Mesenchymal stem cell (in vitro differentiated cells and primary cell): ENCODE data around the gene DPH7.
"Not testable (repeated sequence)": the region's sequence is repeated elsewhere in the genome, so short reads cannot be mapped to it uniquely, and the experiment has no call there.

ENCODE experiments used
- DNase-seq: peaks from one replicate; pipeline ENCODE4 v3.0.0-alpha.2; 2013
- H2AFZ ChIP-seq: one replicate; pipeline ENCODE4 v1.6.1; 2013; ENCODE audit warnings: low read depth, mild to moderate bottlenecking, control low read depth, inconsistent platforms, low read length, moderate library complexity
- H2AK5ac ChIP-seq: 2 replicates; pipeline ENCODE4 v1.6.1; 2013; ENCODE audit warnings: low read length, moderate library complexity, mild to moderate bottlenecking, inconsistent platforms; ENCODE audit not compliant: severe bottlenecking
- H2BK120ac ChIP-seq: one replicate; pipeline ENCODE4 v1.6.1; 2013; ENCODE audit warnings: low read depth, mild to moderate bottlenecking, inconsistent platforms, low read length, moderate library complexity
- H2BK12ac ChIP-seq, 2 experiments: one replicate each; pipeline ENCODE4 v1.6.1; 2013; ENCODE audit warnings: inconsistent platforms in 2 of 2, low read length in 2 of 2, mild to moderate bottlenecking in 2 of 2, moderate library complexity in 2 of 2, control low read depth in 1 of 2
- H2BK15ac ChIP-seq: one replicate; pipeline ENCODE4 v1.6.1; 2013; ENCODE audit warnings: mild to moderate bottlenecking, low read depth, inconsistent platforms; ENCODE audit not compliant: poor library complexity, severe bottlenecking
- H2BK5ac ChIP-seq: 2 replicates; pipeline ENCODE4 v1.6.1; 2013; ENCODE audit warnings: low read depth, mild to moderate bottlenecking, low read length, control low read depth, inconsistent platforms; ENCODE audit not compliant: poor library complexity, severe bottlenecking
- H3K14ac ChIP-seq, 2 experiments: one replicate each; pipeline ENCODE4 v1.6.1; 2013; ENCODE audit warnings: inconsistent platforms in 2 of 2, low read length in 2 of 2, control low read depth in 1 of 2, mild to moderate bottlenecking in 1 of 2, moderate library complexity in 1 of 2
- H3K18ac ChIP-seq, 2 experiments: one replicate each; pipeline ENCODE4 v1.6.1; 2013; ENCODE audit warnings: inconsistent platforms in 2 of 2, low read length in 2 of 2, control low read depth in 1 of 2, low read depth in 1 of 2, mild to moderate bottlenecking in 1 of 2
- H3K23ac ChIP-seq, 2 experiments: one replicate each; pipeline ENCODE4 v1.6.1; 2013; ENCODE audit warnings: inconsistent platforms in 2 of 2, low read length in 2 of 2, mild to moderate bottlenecking in 2 of 2, moderate library complexity in 2 of 2, control low read depth in 1 of 2
- H3K27ac ChIP-seq: 2 replicates; pipeline ENCODE4 v1.5.1; 2013; ENCODE audit warnings: mild to moderate bottlenecking, moderate library complexity, low read length, control low read depth, inconsistent platforms; ENCODE audit not compliant: poor library complexity, severe bottlenecking
- H3K27me3 ChIP-seq, 2 experiments: 2 replicates each; pipeline versions ENCODE4 v1.6.1 to v1.7.0; 2013; ENCODE audit warnings: low read length in 2 of 2, mild to moderate bottlenecking in 2 of 2, moderate library complexity in 2 of 2, control low read depth in 1 of 2, inconsistent platforms in 1 of 2; ENCODE audit not compliant: control insufficient read depth in 1 of 2, insufficient read depth in 1 of 2
- H3K36me3 ChIP-seq, 2 experiments: 2 replicates each; pipeline versions ENCODE4 v1.6.1 to v1.7.0; 2013; ENCODE audit warnings: low read length in 2 of 2, control low read depth in 1 of 2, inconsistent platforms in 1 of 2, low read depth in 1 of 2, mild to moderate bottlenecking in 1 of 2; ENCODE audit not compliant: insufficient read depth in 2 of 2, control insufficient read depth in 1 of 2
- H3K4ac ChIP-seq, 2 experiments: one replicate each; pipeline ENCODE4 v1.6.1; 2013; ENCODE audit warnings: inconsistent platforms in 2 of 2, low read length in 2 of 2, mild to moderate bottlenecking in 2 of 2, moderate library complexity in 2 of 2, control low read depth in 1 of 2, low read depth in 1 of 2
- H3K4me1 ChIP-seq: 2 replicates; pipeline ENCODE4 v1.6.1; 2013; ENCODE audit warnings: low read depth, low read length, control low read depth; ENCODE audit not compliant: control insufficient read depth, insufficient read depth
- H3K4me2 ChIP-seq: 2 replicates; pipeline ENCODE4 v1.6.1; 2013; ENCODE audit warnings: low read length, mild to moderate bottlenecking, inconsistent platforms; ENCODE audit not compliant: poor library complexity, severe bottlenecking
- H3K4me3 ChIP-seq, 2 experiments: 2 replicates each; pipeline versions ENCODE4 v1.5.1 to v1.7.0; 2013; ENCODE audit warnings: low read length in 2 of 2, mild to moderate bottlenecking in 2 of 2, control low read depth in 1 of 2, low read depth in 1 of 2; ENCODE audit not compliant: insufficient read depth in 1 of 2
- H3K79me1 ChIP-seq: replicated peaks from 2 replicates; pipeline ENCODE4 v1.6.1; 2013; ENCODE audit warnings: mild to moderate bottlenecking, control low read depth, low read length, inconsistent platforms; ENCODE audit not compliant: poor library complexity, severe bottlenecking
- H3K9ac ChIP-seq: 2 replicates; pipeline ENCODE4 v1.7.0; 2013; ENCODE audit warnings: mild to moderate bottlenecking, low read length, moderate library complexity
- H3K9me3 ChIP-seq: 2 replicates; pipeline ENCODE4 v1.7.0; 2013; ENCODE audit warnings: mild to moderate bottlenecking, low read length; ENCODE audit not compliant: control insufficient read depth
- H4K8ac ChIP-seq: one replicate; pipeline ENCODE4 v1.6.1; 2013; ENCODE audit warnings: inconsistent platforms, mild to moderate bottlenecking, low read length, moderate library complexity
- H4K91ac ChIP-seq: one replicate; pipeline ENCODE4 v1.6.1; 2013; ENCODE audit warnings: mild to moderate bottlenecking, low read length, inconsistent platforms
- WGBS: methylation state at CpG from one replicate; pipeline ENCODE4 v1.1.7; 2013; ENCODE audit warnings: mixed read lengths; 5-methylcytosine and 5-hydroxymethylcytosine counted together

The DPH7 gene

DNA sequence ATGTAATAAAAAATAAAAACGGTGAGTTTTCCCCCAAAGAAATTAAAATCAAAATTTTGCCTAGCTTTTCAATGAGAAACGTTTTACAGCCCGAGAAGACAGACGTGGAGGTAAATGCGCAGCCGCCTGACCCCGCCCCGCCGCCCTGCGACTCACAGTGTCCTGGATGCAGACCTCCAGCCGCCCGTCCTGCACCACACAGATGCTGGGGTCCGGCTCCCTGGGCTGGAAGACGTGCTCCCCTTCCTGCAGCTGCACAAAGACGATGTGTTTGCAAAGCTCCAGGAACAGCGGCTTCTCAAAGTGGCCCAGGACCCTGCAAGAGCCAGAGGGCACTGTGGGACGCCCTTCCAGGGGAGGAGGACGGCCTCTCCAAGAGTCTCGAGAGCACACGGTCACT is 36.2 kb downstream of the DPH7 start:
- Histone ChIP-seq H3K4me3 (no peak overlapping the region), H3K79me1 (no peaks in the 10 kb centered on the region), H3K36me3 (peaks cover 0 to 37% of the 10 kb centered on the region in 2 experiments), H3K4ac (no peak overlapping the region), H2BK5ac (no peak overlapping the region), H3K23ac (no peak overlapping the region), H2AK5ac (no peak overlapping the region), H3K9me3 (no peaks in the 10 kb centered on the region), H3K9ac (no peak overlapping the region), H3K4me1 (no peaks in the 10 kb centered on the region), H3K4me2 (no peak overlapping the region), H2BK12ac (no peak overlapping the region), H4K8ac (no peak overlapping the region), H2AFZ (no peak overlapping the region), H3K18ac (no peak overlapping the region), H2BK120ac (no peak overlapping the region), H3K27me3 (no peaks in the 10 kb centered on the region), H2BK15ac (no peak overlapping the region), H4K91ac (no peak overlapping the region), H3K14ac (no peak overlapping the region), H3K27ac (no peak overlapping the region)
- 91% methylated on average over 20 of the region's 20 CpGs for WGBS
- DNase-seq: no peak

DNA sequence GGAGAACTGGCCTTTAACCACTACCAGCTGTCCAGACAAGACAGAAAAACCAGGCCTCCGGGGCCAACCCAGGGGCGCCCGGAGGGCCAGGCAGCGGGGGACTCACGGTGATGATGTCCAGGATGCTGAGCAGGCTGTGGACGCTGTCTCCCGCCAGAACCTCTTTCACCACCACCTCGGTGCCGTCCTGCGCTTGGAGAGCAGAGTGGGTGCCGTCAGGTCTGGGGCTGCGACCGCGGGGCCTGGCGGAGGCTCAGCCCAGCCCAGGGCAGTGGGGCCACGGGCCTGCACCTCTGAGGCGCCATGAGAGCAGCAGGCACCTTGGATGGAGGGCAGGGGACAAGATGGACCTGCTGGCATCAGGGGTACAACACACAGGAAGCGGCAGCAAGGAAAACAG is 38.2 kb downstream of the DPH7 start:
- no peak for DNase-seq
- Histone ChIP-seq H3K14ac (no peak overlapping the region), H3K4ac (no peak overlapping the region), H2AFZ (no peak overlapping the region), H3K9ac (no peak overlapping the region), H2BK15ac (no peak overlapping the region), H3K27ac (no peak overlapping the region), H3K79me1 (no peaks in the 10 kb centered on the region), H4K91ac (no peak overlapping the region), H3K23ac (no peak overlapping the region), H2BK5ac (no peak overlapping the region), H3K9me3 (no peaks in the 10 kb centered on the region), H3K4me1 (no peaks in the 10 kb centered on the region), H3K4me3 (no peak overlapping the region), H2BK12ac (no peak overlapping the region), H2BK120ac (no peak overlapping the region), H3K27me3 (no peaks in the 10 kb centered on the region), H3K18ac (no peak overlapping the region), H3K36me3 (peaks cover 0 to 29% of the 10 kb centered on the region in 2 experiments), H3K4me2 (no peak overlapping the region), H4K8ac (no peak overlapping the region), H2AK5ac (no peak overlapping the region)
- 94% methylated on average over 18 of the region's 18 CpGs for WGBS

DNA sequence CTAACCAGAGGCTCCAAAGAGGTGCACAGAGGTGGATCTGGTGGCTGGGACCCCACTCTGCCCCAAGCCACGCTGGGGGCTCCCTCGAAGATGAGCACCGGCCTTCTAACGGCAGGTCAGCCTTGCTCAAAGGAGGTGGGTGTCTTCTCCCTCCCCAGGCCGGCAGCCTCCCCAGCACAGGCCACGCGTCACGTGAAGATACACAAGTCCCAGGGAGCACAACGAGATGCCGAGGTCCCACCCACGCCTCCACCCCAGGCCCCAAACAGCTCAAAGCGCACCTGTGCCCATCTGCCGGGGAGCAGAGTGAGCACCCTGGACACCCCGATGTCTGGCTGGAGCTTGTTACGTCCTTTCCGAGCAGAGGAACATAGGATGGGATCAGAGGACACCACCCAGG is 40.7 kb downstream of the DPH7 start:
- Histone ChIP-seq H3K27me3 (no peaks in the 10 kb centered on the region), H4K8ac (no peak overlapping the region), H2BK5ac (no peak overlapping the region), H2BK12ac (no peak overlapping the region), H2AFZ (no peak overlapping the region), H3K9ac (no peak overlapping the region), H4K91ac (no peak overlapping the region), H3K36me3 (peaks cover 0 to 21% of the 10 kb centered on the region in 2 experiments), H3K23ac (no peak overlapping the region), H2BK120ac (no peak overlapping the region), H3K4me3 (no peak overlapping the region), H2BK15ac (no peak overlapping the region), H3K4ac (no peak overlapping the region), H2AK5ac (no peak overlapping the region), H3K18ac (no peak overlapping the region), H3K14ac (no peak overlapping the region), H3K27ac (no peak overlapping the region), H3K4me2 (no peak overlapping the region), H3K9me3 (no peaks in the 10 kb centered on the region), H3K79me1 (peaks cover 4% of the 10 kb centered on the region), H3K4me1 (peaks cover 3% of the 10 kb centered on the region)
- no peak for DNase-seq
- WGBS: 98% methylated on average over 16 of the region's 16 CpGs

DNA sequence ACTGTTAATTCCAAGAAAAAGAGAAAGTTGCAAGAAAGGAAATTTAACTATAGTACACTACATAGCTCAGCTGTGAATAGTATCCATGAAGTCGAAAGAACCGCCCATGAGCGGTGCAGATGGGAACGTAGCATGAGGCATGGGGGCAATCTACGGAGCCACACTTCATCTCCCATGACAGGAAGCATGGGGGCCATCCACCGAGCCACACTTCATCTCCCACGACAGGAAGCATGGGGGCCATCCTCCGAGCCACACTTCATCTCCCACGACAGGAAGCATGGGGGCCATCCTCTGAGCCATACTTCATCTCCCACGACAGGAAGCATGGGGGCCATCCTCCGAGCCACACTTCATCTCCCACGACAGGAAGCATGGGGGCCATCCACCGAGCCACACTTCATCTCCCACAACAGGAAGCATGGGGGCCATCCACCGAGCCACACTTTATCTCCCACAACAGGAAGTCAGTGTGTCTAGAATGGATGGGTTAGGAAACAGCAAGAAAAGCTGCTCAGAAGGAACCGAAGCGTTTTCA is 42.1 kb downstream of the DPH7 start:
- not testable (repeated sequence) for H2AFZ ChIP-seq, DNase-seq, H4K91ac ChIP-seq, H3K27me3 ChIP-seq, H3K9me3 ChIP-seq, H3K4me3 ChIP-seq, H3K4ac ChIP-seq, H3K18ac ChIP-seq, H4K8ac ChIP-seq, H3K27ac ChIP-seq, H2BK12ac ChIP-seq, H2AK5ac ChIP-seq, H3K9ac ChIP-seq, H3K4me1 ChIP-seq, H3K79me1 ChIP-seq, H2BK15ac ChIP-seq, H3K14ac ChIP-seq, H3K23ac ChIP-seq, H2BK120ac ChIP-seq, H2BK5ac ChIP-seq, H3K4me2 ChIP-seq
- 69% methylated on average over 15 of the region's 16 CpGs for WGBS
- H3K36me3 ChIP-seq: peaks cover 0 to 17% of the 10 kb centered on the region in 2 experiments
